ENCODE results near the gene ZNF48.
A peak's percentile ranks its signal among the peaks of the same experiment; 100 is the strongest.

The ZNF48 gene

GRCh38 chr16:30358990-30359870 is 36.0 kb upstream of the ZNF48 start:
- FAIRE-seq: no peak

- FAIRE-seq: no peak
These were observed 35.4 kb upstream of the ZNF48 start for GRCh38 chr16:30359871-30360170.

DNA sequence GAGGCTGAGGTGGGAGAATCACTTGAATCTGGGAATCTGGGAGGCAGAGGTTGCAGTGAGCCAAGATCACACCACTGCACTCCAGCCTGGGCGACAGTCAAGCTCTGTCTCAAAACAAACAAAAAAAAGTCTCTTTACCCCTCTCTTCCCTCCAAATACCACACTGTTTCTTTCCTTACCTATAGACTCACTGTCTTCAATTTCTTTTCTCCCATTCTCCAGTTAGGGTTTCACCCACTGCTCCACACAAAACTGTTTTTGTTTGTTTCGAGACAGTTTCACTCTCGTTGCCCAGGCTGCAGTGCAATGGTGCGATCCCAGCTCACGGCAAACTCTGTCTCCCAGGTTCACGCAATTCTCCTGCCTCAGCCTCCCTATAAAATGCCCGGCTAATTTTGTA is 34.0 kb upstream of the ZNF48 start:
- no peak for FAIRE-seq

GRCh38 chr16:30365200-30365599 is 30.0 kb upstream of the ZNF48 start:
- FAIRE-seq: no peak

- no peak for FAIRE-seq
These were observed 28.7 kb upstream of the ZNF48 start for GRCh38 chr16:30366511-30366910.

DNA sequence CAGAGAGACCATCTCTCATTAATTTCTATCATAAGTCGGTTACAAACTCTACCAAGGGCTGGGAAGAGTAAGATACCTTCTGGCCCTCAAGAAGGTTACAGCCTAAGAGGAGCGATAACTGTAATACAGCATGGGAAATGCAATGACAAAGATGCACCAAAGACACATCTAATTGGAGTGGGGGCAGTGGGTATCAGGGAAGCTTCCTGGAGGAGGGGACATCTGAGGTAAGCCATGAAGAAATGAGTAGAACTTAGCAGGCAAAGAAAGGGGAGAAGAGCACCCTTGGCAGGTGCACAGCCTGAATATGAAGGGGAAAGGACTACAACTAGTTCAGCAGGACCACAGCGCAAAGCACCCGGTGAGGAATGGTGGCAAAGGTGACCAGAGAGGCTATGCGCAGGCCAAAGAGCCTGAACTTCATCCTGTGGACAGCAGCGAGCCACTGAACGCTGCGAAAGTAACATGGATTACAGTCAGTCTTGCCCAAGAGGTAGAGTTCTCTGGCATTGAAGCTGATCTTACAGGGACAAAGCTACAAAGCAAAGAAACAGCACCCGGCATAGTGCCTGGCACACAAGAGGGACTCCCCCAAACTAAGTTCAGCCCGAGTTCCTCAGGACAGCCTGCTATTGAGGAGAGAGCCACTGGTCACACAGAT is 27.7 kb upstream of the ZNF48 start:
- no peak for FAIRE-seq

DNA sequence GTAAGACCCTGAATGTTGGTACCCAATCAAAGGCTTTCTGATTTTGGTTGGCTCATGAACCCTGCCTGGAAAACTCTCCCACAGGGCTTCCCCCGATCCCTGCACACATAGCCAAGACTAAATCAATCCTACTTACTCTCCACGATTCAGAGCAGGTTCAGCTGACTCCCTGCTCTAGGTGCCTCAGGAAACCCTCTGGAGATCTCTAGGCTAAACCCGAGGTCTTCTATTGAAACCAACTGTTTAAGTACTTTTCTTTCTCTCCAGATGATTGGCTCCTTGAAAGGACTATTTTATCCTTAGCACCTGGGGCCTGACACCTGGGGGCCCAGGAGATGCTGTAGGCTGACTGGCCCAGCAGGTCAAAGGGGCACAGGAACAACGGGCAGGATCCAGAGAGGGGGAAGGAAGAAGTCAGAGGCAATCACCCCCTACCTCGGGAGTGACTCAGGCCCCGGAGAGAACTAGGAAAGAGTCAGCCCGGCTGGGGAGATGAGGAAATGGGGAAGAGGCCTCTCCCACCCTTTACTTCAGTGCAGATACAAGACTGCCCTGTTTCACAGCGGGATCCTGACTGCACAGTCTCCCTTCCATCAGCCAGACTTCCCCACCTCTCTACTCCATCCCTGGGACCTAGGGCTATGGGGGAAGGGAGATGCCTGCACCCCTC is 27.0 kb upstream of the ZNF48 start:
- FAIRE-seq: no peak

- no peak for FAIRE-seq
These were observed 26.5 kb upstream of the ZNF48 start for GRCh38 chr16:30368792-30369090.

DNA sequence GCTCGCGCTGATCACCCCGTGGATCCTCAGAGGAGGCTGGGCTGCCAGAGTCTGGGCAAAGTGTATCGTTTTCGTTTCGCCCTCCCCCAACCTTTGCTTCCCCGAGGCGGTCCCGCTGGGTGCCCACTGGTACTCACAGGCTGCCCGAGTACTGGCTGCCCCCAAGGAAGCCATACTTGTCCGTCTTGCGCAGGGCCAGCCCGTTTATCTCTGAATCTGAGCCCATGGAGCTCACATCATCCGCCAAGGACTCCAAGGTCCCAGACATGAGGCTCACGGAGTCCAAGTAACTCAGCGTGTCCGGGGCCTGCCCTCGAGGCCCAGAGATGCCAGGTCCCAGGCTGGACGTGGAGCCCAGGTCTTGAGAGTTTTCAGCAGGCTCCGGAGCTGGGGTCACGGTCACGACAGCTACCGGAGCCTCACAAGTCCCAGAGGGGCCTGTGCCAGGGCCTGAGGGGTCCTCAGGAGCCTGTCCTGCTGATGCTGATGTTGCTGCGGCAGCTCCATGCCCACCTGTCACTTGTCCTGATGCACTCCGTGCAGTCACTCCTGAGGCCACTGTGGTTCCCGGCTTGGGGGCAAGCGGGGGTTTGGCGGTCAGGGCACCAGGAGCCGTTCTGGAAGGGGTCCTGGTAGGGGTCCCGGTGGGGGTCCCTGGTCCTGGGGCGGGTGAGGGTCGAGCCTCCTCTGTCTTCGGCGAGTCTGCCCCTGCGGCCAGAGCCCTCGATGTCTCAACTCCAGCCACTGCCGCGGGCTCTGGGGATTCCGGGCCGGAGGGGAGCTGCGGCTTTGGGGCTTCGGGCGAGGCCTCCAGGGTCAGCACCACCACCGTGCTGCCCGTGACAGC is 25.9 kb upstream of the ZNF48 start:
- no peak for FAIRE-seq

- no peak for FAIRE-seq
These were observed 25.2 kb upstream of the ZNF48 start for GRCh38 chr16:30369938-30370455.

DNA sequence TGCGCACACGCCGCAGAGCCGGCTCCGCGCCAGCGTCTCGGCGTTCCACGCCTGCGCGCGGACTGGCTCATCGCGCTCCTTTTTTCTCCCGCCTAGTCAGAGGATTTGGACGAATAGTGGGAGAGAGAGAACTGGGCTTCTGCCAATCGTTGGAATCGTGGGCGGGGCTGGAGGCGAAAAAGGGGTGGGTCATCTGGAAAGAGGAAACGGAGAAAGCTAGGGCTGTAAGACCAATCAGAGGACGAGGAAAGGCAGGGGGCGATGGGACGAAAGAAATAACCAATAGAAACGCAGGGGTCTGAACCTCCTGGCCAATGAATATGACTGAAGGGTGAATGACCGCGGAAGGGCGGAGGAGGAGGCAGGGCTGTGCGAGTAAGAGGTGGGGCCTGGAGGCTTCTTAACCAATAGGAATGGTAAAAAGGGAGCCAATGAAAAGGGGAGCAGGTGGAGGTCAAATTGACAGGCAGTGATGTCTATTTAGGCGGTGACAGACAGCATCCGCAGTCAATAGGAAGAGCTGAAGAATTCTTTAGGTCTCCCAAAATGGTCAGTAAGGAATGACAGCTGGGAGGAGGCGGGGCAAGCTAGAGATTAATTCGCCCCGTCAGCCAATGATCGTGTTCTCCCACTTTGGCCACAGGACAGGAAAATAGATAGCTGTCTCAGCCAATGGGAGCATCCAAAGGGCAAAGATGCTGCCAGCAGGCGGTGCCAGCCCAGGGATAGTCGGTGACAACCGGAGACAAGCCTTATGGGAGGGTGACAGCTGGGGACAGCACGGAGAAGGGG is 24.6 kb upstream of the ZNF48 start, which contains the start of gene TBC1D10B:
TSS of gene TBC1D10B (minus strand) at position 39 of the 792 bp plus-strand sequence. CDS start 311 bp downstream, outside the sequence.
- FAIRE-seq: peak; percentile 100

DNA sequence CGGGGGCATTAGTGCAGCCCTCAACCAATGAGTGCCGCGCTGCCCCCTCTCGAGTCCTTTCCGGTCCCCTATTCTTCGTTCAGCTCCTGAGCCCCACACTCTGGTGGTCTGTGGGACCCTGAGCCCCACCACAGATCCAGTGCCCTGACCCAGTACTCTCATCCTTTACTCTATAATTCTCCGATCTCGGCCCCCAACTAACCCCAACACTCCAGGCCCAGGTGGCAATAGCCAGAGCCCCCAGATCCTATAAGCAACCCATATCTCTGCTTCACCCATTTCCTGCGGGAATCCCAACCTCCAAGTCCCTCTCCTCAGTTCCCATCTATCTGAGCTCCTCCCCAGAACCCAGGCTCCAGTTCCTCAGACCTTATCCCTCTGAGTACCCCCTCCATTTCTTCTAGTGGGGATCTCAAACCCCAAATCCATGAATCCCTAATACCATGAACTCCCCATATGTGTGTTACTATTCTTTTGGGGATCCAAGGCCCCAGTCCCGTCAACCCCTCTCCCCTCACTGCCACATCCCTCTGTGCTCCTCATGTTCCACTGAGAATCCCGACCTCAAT is 23.9 kb upstream of the ZNF48 start:
- FAIRE-seq: no peak

DNA sequence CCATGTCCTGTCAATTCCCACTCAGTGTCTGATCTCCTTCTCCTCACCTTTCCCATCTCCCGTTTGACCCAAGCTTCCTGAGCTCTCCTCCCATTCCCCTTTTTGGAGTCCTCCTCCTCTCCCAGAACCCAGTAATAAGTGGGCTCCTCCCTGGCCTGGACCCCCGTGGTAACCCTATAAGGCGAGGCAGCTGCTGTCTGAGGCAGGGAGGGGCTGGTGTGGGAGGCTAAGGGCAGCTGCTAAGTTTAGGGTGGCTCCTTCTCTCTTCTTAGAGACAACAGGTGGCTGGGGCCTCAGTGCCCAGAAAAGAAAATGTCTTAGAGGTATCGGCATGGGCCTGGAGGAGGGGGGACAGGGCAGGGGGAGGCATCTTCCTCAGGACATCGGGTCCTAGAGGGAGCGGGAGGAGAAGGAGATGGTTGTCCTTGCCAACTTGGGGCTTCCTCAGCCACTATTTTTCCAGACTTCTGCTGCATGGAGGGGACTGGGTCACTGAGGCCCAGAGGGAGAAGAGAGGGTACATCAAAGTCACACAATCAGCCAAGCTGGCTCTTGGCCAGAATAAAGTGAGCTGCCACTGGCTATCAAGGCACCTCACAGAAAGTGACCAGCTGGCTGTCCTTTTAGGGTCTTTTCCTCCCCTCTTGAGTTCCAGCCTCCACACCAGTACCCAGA is 23.0 kb upstream of the ZNF48 start:
- no peak for FAIRE-seq

GRCh38 chr16:30372725-30373124 is 22.5 kb upstream of the ZNF48 start:
- FAIRE-seq: no peak

- FAIRE-seq: no peak
These were observed 20.7 kb upstream of the ZNF48 start, which contains the start of gene MYL11 for GRCh38 chr16:30374538-30374937. MYL11 (plus strand) TSS chr16:30374802; CDS start chr16:30374858, 56 bp downstream.

- no peak for FAIRE-seq
These were observed 19.4 kb upstream of the ZNF48 start for GRCh38 chr16:30375864-30376263.

- no peak for FAIRE-seq
These were observed 18.7 kb upstream of the ZNF48 start for GRCh38 chr16:30376461-30376902.

- FAIRE-seq: no peak
These were observed 18.0 kb upstream of the ZNF48 start for GRCh38 chr16:30377050-30377811.

DNA sequence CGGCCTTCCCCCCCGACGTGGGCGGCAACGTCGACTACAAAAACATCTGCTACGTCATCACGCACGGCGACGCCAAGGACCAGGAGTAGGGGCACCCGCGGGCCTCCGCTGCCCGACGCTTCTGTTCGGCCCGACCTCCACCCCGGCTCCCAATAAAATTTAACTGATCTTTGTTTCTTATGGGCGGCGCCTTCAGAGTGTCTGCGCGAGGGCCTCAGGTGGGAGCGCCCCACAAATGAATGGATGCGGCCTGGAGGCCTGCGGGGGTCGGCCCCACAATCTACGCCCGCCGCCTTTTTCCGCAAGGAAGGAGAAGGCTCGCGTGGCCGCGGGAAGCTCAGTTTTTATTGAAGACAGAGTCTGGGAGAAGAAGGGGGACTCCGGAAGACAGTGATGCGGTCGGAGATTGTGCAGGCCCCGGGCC is 17.4 kb upstream of the ZNF48 start:
- no peak for FAIRE-seq
